ENCODE measurements around the gene IGFL1.
"Not testable (repeated sequence)": the region's sequence is repeated elsewhere in the genome, so short reads cannot be mapped to it uniquely, and the experiment has no call there.

Gene IGFL1

GRCh38 chr19:46271481-46272197, 42.1 kb downstream of the IGFL1 start:
- no peak for DNase-seq (ENCODE audit: low read depth)

GRCh38 chr19:46273931-46274330, 44.4 kb downstream of the IGFL1 start:
- not testable (repeated sequence) for DNase-seq (ENCODE audit: low read depth)

GRCh38 chr19:46279177-46279576, 49.6 kb downstream of the IGFL1 start:
- DNase-seq (ENCODE audit: low read depth) = no peak

Measured in activated T-helper 9 cell treated with anti-CD3 and anti-CD28 coated beads, Interleukin-2, amount 50 U/mL, for 16 hours (primary cell).